Effector memory CD8-positive, alpha-beta T cell (primary cell): ENCODE measurements around the gene SENP1.

Experiments
- ATAC-seq: fragments of 150-1000 bp; cut with Tn5 transposase; replicated peaks from 2 replicates; pipeline ENCODE4 v1.10.0; 2021; ENCODE audit warnings: mild to moderate bottlenecking, moderate library complexity
- DNase-seq, 3 experiments: peaks; one replicate each; pipeline ENCODE4 v3.0.0; 2021
- H3K27ac Mint-ChIP-seq, 2 donors: one replicate each; pipeline ENCODE4 v1.8.0; 2022; ENCODE audit warnings: mild to moderate bottlenecking in 2 of 2, mixed read lengths in 2 of 2, moderate library complexity in 2 of 2
- H3K27me3 Mint-ChIP-seq, 2 donors: one replicate each; pipeline ENCODE4 v1.8.0; 2022; ENCODE audit warnings: mixed read lengths in 2 of 2
- H3K36me3 Mint-ChIP-seq: one replicate; pipeline ENCODE4 v1.8.0; 2022; ENCODE audit warnings: mild to moderate bottlenecking, moderate library complexity, mixed read lengths; ENCODE audit not compliant: insufficient read depth
- H3K4me1 Mint-ChIP-seq, 2 donors: one replicate each; pipeline ENCODE4 v1.8.0; 2022; ENCODE audit warnings: low read depth in 2 of 2, mixed read lengths in 2 of 2
- H3K4me3 Mint-ChIP-seq, 2 donors: one replicate each; pipeline ENCODE4 v1.8.0; 2022; ENCODE audit warnings: mild to moderate bottlenecking in 2 of 2, mixed read lengths in 2 of 2, moderate library complexity in 2 of 2
- H3K9me3 Mint-ChIP-seq, 2 donors: one replicate each; pipeline ENCODE4 v1.8.0; 2022; ENCODE audit warnings: mixed read lengths in 2 of 2

SENP1 gene

DNA sequence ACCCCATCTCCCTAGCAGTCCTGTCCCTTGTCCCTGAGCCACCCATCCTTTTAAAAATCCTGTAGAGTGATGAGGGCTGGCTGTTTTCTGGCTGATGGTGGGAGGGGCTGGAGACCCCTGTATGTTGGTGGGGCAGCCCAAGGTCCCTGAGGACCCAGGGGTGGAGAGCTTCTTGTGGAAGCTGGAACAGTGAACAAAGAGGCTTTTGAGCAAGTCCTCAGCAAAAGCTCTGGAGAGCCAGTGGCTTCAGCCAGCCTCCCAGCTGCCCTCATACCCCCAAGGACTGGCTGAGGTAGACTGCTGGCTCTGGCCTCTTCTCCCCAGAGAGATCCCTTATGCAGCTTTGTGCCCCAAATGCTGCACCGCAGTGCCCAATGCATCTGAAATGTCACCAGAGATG is 72.4 kb downstream of the SENP1 start:
- ATAC-seq: no peak
- H3K27me3 Mint-ChIP-seq: peaks cover 0 to 11% of the 10 kb centered on the region in 2 donors
- no peak overlapping the region for H3K27ac Mint-ChIP-seq
- no peak overlapping the region for H3K4me3 Mint-ChIP-seq
- H3K36me3 Mint-ChIP-seq: no peaks in the 10 kb centered on the region
- H3K4me1 Mint-ChIP-seq: peaks cover 4 to 5% of the 10 kb centered on the region in 2 donors
- no peak for DNase-seq
- no peaks in the 10 kb centered on the region for H3K9me3 Mint-ChIP-seq

DNA sequence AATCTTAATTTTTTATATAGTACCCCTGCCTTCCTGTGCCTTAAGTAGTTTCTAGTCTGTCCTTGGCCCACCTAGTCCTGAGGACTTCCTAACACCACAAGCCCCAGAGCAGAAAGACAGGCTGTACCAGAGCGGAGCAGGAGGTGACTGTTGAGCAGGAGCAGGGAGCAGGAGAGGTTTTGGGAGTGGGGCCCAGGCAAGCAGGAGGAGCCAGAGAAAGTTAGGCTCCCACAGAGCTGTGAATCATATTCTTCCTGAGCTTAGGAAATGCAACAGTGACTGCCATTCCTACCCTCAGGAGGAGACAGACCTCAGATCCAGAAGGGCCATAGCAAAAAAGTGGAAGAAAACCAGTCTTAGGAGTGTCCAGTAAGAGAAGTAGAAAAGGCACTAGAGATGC is 73.3 kb downstream of the SENP1 start:
- Mint-ChIP-seq H3K9me3 (no peaks in the 10 kb centered on the region), H3K4me1 (peaks cover 0 to 4% of the 10 kb centered on the region in 2 donors), H3K36me3 (no peaks in the 10 kb centered on the region), H3K27ac (no peak overlapping the region), H3K4me3 (no peak overlapping the region), H3K27me3 (peaks cover 5 to 16% of the 10 kb centered on the region in 2 donors)
- DNase-seq (no peak), ATAC-seq (no peak)

DNA sequence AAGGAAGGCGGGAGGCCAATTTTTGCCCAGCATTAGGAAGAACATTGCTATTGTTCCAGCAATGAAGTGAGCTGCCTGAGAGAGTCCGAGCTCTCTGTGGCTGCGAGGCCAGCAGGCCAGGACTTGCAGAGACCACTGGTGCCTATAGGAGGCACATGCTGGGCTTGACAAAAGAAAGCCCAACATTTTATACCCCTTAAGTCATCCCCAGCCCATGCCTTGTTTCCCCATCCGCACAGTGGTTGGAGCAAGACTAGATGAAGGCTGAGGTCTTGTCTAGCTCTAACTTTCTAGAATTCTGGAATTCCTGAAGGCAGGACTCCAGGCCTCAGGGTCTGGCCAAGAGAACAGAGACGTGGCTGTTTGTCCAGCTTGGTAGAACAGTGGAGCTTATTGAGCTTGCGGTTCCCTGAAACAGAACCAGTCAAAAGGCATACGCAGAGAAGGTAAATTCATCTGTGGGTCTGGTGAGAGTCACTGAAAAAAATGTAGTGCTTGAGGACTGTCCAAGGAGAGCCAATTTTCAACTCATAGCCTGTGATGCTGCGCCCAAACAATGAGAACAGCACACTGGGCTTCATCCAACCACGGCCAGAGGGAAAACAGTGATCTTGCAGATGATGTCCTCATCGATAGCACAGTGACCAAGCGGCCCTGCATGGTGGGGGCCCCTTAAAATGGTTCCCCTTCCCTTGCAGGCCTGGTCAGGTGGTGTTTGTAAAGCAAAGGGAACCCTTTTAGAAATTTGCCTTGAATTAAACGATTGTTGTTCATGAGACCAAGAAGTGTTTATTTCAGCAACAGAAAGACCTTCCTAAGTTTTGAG is 74.5 kb downstream of the SENP1 start:
- H3K27ac Mint-ChIP-seq: no peak overlapping the region
- peaks cover 17 to 27% of the 10 kb centered on the region in 2 donors for H3K27me3 Mint-ChIP-seq
- no peak overlapping the region for H3K4me3 Mint-ChIP-seq
- ATAC-seq (no peak), DNase-seq (no peak)
- no peaks in the 10 kb centered on the region for H3K36me3 Mint-ChIP-seq
- H3K4me1 Mint-ChIP-seq: no peaks in the 10 kb centered on the region
- H3K9me3 Mint-ChIP-seq: no peaks in the 10 kb centered on the region

DNA sequence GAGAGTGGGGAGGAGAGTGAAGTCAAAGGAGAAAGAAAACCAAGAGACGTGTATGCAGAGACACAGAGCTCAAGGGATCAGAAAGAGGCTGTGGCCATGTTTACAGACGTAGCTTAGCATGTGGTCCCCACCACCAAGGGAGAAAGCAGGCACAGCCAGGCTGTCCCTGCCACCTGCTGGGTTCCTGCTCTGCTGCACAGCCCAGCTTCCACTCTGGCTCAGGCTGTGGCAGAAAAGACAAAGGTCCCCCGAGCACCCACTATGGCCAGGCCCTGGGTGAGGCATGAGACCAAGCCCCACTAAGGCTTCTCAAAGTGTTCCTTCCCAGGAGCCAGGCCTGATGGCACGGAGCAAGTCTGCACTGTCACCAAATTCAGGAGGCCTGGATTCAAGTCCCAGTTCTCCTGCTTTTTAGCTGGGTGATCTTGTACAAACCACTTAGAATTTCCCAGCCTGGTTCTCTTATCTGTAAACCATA is 75.7 kb downstream of the SENP1 start:
- Mint-ChIP-seq H3K36me3 (no peaks in the 10 kb centered on the region), H3K9me3 (no peaks in the 10 kb centered on the region), H3K27me3 (peaks cover 19 to 31% of the 10 kb centered on the region in 2 donors), H3K4me3 (no peak overlapping the region), H3K4me1 (no peaks in the 10 kb centered on the region), H3K27ac (no peak overlapping the region)
- DNase-seq (no peak), ATAC-seq (no peak)

DNA sequence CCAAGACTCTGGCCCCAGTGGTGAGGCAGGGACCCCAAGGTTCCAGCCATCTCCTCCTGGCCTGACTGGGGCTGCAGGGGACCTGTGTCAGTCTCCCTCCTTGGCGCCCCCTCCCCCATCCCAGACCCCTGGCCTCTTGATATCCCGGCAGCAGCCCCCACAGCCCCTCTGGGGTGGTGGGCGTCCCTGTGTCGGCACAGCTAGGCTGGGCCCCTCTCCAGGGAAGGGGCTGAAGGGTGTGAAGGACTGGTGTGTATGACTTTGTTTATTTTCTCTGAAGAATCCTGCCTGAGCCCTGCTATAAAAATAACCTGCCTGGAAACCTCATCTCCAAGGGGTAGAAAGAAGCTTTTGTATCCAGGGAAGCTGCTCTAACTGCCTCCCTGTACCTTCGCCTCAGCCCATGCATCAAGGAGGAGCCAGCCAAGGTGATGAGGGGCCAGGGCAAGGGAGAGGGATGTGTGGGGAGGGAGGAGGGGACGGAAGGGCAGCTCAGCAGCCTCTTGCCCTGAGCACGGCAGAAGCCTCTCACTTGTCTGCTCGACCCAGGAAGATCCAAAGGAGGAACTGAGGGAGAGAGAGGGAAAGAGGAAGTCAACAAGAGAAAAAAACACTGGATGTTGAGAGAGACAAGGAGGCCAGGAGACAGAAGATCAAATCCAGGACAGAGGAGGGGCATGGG is 76.2 kb downstream of the SENP1 start:
- Mint-ChIP-seq H3K36me3 (no peaks in the 10 kb centered on the region), H3K27me3 (peaks cover 25 to 31% of the 10 kb centered on the region in 2 donors), H3K4me3 (no peak overlapping the region), H3K9me3 (no peaks in the 10 kb centered on the region), H3K27ac (no peak overlapping the region), H3K4me1 (no peaks in the 10 kb centered on the region)
- ATAC-seq (no peak), DNase-seq (no peak)

DNA sequence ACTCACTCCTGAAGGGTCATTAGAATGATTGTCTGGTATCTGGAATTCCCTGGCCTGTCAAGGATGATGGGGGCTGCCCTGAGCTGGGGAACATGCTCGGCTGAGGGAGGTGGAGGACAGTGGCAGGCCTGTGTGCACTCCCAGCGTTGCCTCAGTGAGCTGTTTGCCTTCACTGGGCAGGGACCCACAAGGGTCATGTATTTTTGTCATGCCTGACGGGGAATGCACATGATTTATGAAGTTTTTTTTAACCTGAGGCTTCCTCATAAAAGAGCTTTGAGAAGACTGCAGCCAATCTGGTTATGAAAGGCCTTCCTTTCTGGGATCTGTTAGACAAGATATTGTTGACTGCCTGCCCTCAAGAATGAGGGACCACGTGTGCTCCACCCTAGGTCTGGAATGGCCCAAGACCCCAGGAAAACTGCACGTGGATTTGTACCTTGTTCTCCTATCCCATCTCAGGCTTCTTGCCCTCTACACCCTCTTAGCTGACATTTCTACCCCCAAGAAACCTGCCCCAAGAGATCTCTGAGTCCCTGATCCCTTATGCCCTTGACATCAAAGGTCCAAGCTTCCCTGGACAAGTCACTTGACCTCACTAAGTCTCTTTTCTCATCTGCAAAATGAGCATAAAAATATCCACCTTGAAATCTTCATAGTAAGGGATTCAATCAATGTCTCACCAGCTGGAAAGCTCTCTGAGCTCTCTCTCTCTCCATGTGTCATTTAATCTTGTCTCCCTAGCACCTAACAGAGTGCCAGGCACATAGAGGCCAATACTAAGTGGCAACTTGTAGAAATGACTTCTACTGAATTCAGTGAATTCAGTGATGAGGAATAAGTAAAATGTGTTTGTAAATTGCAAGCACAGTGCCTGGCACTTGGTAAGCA is 77.1 kb downstream of the SENP1 start:
- H3K27me3 Mint-ChIP-seq: peaks cover 27 to 31% of the 10 kb centered on the region in 2 donors
- no peak for DNase-seq
- H3K9me3 Mint-ChIP-seq: no peaks in the 10 kb centered on the region
- no peak for ATAC-seq
- H3K36me3 Mint-ChIP-seq: peaks cover 3% of the 10 kb centered on the region
- no peak overlapping the region for H3K4me3 Mint-ChIP-seq
- no peak overlapping the region for H3K27ac Mint-ChIP-seq
- no peaks in the 10 kb centered on the region for H3K4me1 Mint-ChIP-seq

DNA sequence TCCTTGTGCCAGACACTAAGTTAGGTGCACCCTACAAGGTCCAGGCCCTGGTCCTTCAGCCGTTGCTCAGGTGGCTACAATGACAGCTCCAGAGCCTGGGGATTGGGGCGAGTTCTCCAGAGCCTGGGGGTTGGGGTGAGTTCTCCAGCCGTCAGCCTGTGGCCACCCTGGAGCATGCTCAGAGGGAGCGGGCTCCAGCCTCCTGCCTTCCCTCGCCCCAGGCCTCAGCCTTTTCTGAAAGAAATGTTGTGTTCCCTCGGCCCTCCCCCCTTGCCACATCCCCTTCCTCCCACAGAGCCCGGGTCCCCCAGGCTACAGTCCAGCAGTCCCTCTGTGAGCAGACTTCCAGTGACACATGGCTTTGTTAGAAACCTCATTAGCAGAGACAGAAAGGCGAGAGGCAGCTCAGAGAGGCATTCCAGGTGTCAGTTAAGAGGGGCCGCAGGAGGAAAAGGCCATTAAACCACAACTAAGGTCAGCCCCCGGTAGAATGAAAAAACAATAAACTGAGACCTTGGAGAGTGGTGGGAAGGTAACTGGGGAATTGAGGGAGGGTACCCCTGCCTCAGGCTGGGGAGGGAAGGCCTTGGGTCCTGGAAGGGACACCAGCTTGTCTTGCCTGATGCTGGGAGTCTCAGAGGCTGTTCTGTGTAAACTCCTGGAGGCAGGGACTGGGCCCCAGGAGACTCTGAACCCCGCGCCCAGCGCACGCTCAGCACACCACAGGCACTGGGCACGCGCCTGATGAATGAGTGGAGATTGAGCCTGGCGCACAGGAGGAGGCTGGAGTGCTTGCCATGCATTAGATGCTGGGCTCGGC is 78.5 kb downstream of the SENP1 start:
- Mint-ChIP-seq H3K9me3 (no peaks in the 10 kb centered on the region), H3K36me3 (peaks cover 3% of the 10 kb centered on the region), H3K4me3 (no peak overlapping the region)

DNA sequence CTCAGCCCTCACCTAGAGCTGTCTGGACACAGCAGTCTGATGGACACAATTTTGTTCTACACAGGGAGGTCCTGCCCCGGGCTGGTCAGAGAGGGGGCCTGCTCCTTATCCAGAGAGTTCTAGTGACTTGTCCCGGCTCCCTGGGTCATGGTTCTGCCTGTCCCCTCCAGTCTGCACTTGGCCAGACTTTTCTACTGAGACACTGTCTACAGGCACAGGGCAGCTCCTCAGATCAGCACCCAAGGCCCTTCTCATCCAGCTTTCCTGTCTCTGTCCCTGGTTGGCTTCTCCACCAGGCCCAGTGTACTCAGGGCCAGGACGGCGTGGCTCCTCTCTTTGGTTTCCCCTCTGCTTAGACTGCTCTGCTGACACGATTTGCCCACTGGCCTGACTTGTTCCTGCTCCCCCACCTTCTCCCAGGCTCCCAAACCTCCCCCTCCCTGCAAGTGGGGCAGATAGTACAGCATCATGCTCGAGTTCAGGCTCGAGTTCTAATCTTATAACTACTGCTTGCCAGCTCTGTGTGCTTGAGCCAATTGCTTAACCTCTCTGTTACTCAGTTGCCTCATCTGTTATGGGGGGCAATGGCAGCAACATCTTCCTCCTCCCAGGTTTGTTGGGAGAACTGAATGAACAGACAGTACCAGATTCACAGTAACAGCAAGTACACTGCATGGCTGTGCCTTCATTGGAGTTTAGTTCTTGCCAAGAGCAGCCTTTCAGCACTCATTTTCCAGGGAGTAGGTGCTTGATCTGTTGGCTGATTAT is 79.6 kb downstream of the SENP1 start:
- DNase-seq (no peak), ATAC-seq (no peak)
- no peaks in the 10 kb centered on the region for H3K4me1 Mint-ChIP-seq
- peaks cover 3% of the 10 kb centered on the region for H3K36me3 Mint-ChIP-seq
- H3K4me3 Mint-ChIP-seq: no peak overlapping the region
- H3K27ac Mint-ChIP-seq: peak overlapping the region in 1 of 2 donors; percentile 52
- H3K27me3 Mint-ChIP-seq: peaks cover 47 to 53% of the 10 kb centered on the region in 2 donors
- H3K9me3 Mint-ChIP-seq: no peaks in the 10 kb centered on the region

More for the DNA sequence above, 78.5 kb downstream of the SENP1 start:
- H3K27ac Mint-ChIP-seq: peak overlapping the region in 1 of 2 donors; percentile 62
- no peaks in the 10 kb centered on the region for H3K4me1 Mint-ChIP-seq
- no peak for ATAC-seq
- no peak for DNase-seq
- H3K27me3 Mint-ChIP-seq: peaks cover 36 to 41% of the 10 kb centered on the region in 2 donors

DNA sequence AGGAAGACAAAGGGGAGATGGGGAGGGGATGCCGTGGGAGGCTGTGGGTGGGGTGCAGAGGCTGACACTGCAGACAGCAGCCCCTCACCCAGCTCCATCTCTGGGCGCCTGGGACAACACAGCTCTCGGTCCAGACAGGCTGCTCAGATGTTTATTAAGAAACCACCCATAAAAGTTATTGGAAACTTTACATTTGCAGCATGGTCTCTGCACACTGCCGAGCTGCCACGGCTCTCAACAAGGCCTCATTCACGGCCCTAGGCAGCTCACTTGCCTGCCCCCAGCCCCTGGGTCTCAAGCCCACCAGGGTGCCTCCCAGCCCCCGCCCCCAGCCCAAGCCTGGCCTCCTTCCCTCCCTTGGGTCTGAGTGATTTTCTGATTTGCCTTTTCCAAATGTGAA is 80.6 kb downstream of the SENP1 start:
- ATAC-seq: no peak
- Mint-ChIP-seq H3K4me3 (no peak overlapping the region), H3K36me3 (peaks cover 3% of the 10 kb centered on the region), H3K27me3 (peaks cover 52 to 58% of the 10 kb centered on the region in 2 donors), H3K9me3 (no peaks in the 10 kb centered on the region), H3K27ac (no peak overlapping the region), H3K4me1 (no peaks in the 10 kb centered on the region)
- no peak for DNase-seq

DNA sequence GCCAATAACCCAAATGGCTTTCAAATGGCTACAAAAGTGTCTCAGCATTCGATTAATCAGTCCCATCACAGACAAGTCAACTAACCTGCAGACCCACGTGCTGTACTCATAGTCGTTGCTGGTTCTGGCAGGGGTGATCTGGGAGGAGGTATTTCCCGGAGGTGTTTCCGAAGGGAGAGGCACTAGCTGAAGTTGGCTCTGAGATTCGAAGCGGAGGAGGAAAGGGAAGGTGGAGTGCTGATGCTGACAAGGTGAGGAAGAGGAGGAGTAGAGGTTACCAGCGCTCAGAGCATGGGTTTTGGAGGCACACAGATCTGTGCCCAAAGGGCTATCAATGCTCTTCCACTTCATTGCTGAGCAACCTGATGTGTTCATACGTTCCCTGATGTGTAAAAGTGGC is 81.1 kb downstream of the SENP1 start:
- DNase-seq (no peak), ATAC-seq (no peak)
- no peak overlapping the region for H3K27ac Mint-ChIP-seq
- H3K4me3 Mint-ChIP-seq: no peak overlapping the region
- H3K27me3 Mint-ChIP-seq: peaks cover 56 to 57% of the 10 kb centered on the region in 2 donors
- no peaks in the 10 kb centered on the region for H3K9me3 Mint-ChIP-seq
- H3K36me3 Mint-ChIP-seq: peaks cover 3% of the 10 kb centered on the region
- no peaks in the 10 kb centered on the region for H3K4me1 Mint-ChIP-seq

DNA sequence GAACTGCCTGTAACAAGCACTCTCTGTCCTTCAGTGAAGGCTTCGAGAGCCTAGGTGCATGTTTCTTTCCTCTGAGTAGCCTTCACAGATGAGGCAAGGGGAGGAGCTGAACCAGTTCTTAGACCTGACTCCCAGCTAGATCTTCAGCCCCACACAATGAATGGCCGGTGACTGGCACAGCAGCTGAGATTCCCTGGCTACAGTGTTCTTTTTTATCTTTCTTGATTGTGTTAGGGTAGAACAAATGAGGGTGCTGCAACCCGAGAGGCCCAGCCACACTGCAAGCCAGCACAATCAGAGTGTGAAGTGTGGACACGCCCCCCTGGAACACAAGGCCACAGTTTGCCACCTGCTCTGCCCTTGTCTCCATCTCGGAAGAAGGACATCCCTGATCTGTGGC is 82.5 kb downstream of the SENP1 start:
- no peak overlapping the region for H3K4me3 Mint-ChIP-seq
- H3K4me1 Mint-ChIP-seq: no peaks in the 10 kb centered on the region
- DNase-seq (no peak), ATAC-seq (no peak)
- H3K36me3 Mint-ChIP-seq: peaks cover 3% of the 10 kb centered on the region
- peaks cover 63 to 66% of the 10 kb centered on the region in 2 donors for H3K27me3 Mint-ChIP-seq
- no peaks in the 10 kb centered on the region for H3K9me3 Mint-ChIP-seq
- no peak overlapping the region for H3K27ac Mint-ChIP-seq

DNA sequence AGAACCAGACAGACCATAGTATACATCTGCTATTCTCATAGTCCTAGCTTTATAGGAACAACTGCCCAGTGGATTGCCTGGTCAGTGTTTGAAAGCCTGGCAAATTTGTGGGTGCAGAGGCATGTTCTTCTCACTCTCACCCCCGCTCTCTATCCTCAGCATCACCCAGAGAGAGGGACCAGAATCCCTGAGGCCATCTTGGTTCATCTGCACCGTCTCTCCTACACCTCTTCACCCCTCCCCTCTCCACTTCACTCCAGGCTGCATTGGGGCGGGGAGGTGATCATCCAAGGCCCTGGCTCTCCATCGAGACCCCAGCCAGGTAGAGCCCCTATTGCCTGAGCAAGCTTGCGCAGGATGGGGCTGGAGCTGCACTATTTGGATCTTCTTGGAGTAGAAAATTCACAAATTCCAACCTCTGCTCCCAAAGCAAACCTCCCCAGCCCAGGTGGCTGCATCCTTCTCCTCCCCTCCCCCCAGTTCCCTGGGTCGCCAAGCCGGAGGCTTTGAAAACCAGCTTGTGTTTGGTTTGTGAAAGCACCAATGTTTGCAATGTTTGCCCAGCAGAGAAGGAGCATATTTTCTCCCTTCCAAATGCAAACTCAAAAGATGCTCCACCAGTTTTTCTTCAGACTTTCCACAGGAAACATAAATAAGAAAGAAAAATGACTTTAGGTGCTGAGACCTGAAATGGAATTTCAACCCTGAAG is 83.0 kb downstream of the SENP1 start:
- Mint-ChIP-seq H3K27ac (no peak overlapping the region), H3K36me3 (peaks cover 3% of the 10 kb centered on the region), H3K4me1 (no peaks in the 10 kb centered on the region), H3K4me3 (no peak overlapping the region), H3K9me3 (no peaks in the 10 kb centered on the region), H3K27me3 (peaks cover 66% of the 10 kb centered on the region in 2 donors)
- DNase-seq (no peak), ATAC-seq (no peak)
